K562 (cell line): ENCODE results near the gene CTSW. TPM values are rescaled to one million over a fixed set of nuclear protein-coding genes. Genes with fewer than 3 reads are reported as not detected.
A peak's percentile ranks its signal among the peaks of the same experiment; 100 is the strongest.

Experiments
- AFF4 ChIP-seq: sonication (generic); formaldehyde crosslinking; IDR thresholded peaks from 2 replicates; pipeline ENCODE4 v1.8.0; 2023; ENCODE audit warnings: mild to moderate bottlenecking, missing genetic modification reagents
- C11orf30 ChIP-seq: fragments of 450-650 bp; IDR thresholded peaks from 2 replicates; pipeline ENCODE4 v1.6.1; 2016; ENCODE audit warnings: low read depth, mild to moderate bottlenecking
- CUX1 ChIP-seq: fragments of 200-800 bp; sonication (Bioruptor generic); IDR thresholded peaks from 2 replicates; pipeline ENCODE4 v1.6.1; 2016; ENCODE audit warnings: missing genetic modification characterization, missing compliant biosample characterization
- GATAD2A ChIP-seq: fragments of 450-650 bp; IDR thresholded peaks from 2 replicates; pipeline ENCODE4 v1.6.1; 2017
- IRF1 ChIP-seq: sonication (generic); formaldehyde crosslinking; IDR thresholded peaks from 2 replicates; pipeline ENCODE4 v1.8.0; 2022; ENCODE audit warnings: missing genetic modification reagents, mild to moderate bottlenecking, borderline replicate concordance
- KLF1 ChIP-seq: fragments of 450-650 bp; IDR thresholded peaks from 2 replicates; pipeline ENCODE4 v1.6.1; 2016; ENCODE audit warnings: missing genetic modification characterization, missing compliant biosample characterization
- MLX ChIP-seq, 2 experiments: fragments of 450-650 bp in 1 of 2; sonication (generic) in 1 of 2; formaldehyde crosslinking; conservative IDR thresholded peaks; 2 replicates each; pipeline versions ENCODE4 v1.4.0 to v1.8.1; 2020 to 2022; ENCODE audit warnings: mild to moderate bottlenecking in 1 of 2, missing genetic modification reagents in 1 of 2
- RNF219 ChIP-seq: fragments of 250-450 bp; sonication (Bioruptor Pico); IDR thresholded peaks from 2 replicates; pipeline ENCODE4 v1.5.0; 2022; ENCODE audit warnings: mild to moderate bottlenecking
- STAT5B ChIP-seq: fragments of 250-450 bp; sonication (Bioruptor Pico); IDR thresholded peaks from 2 replicates; pipeline ENCODE4 v1.8.0; 2021; ENCODE audit warnings: mild to moderate bottlenecking, inconsistent platforms
- ZFP30 ChIP-seq: fragments of 250-450 bp; sonication (Bioruptor Pico); IDR thresholded peaks from 2 replicates; pipeline ENCODE4 v1.8.0; 2022; ENCODE audit warnings: moderate library complexity, mild to moderate bottlenecking, inconsistent platforms, borderline replicate concordance
- ZFPM2 ChIP-seq: fragments of 250-450 bp; sonication (Bioruptor Pico); IDR thresholded peaks from 2 replicates; pipeline ENCODE4 v1.5.1; 2022; ENCODE audit warnings: mild to moderate bottlenecking
- ZNF263 ChIP-seq: sonication (generic); formaldehyde crosslinking; IDR thresholded peaks from 2 replicates; pipeline ENCODE4 v1.8.0; 2022; ENCODE audit warnings: mild to moderate bottlenecking, missing genetic modification reagents, borderline replicate concordance
- polyA plus RNA-seq, 8 experiments: library from polyadenylated mRNA; depleted of rRNA in 4 of 8; stranded (reverse) in 5 of 8; unstranded in 3 of 8; fragments of >200 nt; fragmentation: Nextera tagmentation in 2 of 8; fragmentation: Illumina TruSeq in 1 of 8; extraction: Ambion mirVana in 2 of 8; extraction: Trizol in 1 of 8; gene quantifications; 2 replicates each; pipeline versions ENCODE4 v1.2.1 to v1.2.3, GENCODE V29; 2011 to 2014; ENCODE audit warnings: inconsistent platforms in 1 of 8, missing spikeins in 1 of 8
- total RNA-seq, 7 experiments: library from RNA; depleted of rRNA in 6 of 7; stranded (reverse); fragments of >200 nt in 6 of 7; fragmentation: Illumina TruSeq in 2 of 7; extraction: Trizol in 2 of 7; gene quantifications; 2 replicates each; pipeline versions ENCODE4 v1.2.1 to v1.2.3, GENCODE V29; 2011 to 2021; ENCODE audit warnings: low replicate concordance in 1 of 7

Gene CTSW
- total and polyA plus RNA-seq, 9 of the 15 experiments (the other 6 are each of a cell fraction or from before 2014, with no cell fraction given), result 0.04 TPM; not detected in 8

- peak; percentile 98 for TF ChIP-seq ZNF263 (CRISPR knock-in tag)
- TF ChIP-seq ZFPM2 (CRISPR knock-in tag), result no peak
- TF ChIP-seq CUX1 (CRISPR knock-in tag), result no peak
- TF ChIP-seq AFF4, result peak; percentile 96
- TF ChIP-seq C11orf30, result peak; percentile 93
- no peak for TF ChIP-seq STAT5B (CRISPR knock-in tag)
- TF ChIP-seq RNF219, result no peak
- TF ChIP-seq ZFP30 (CRISPR knock-in tag), result no peak
- TF ChIP-seq KLF1 (tag), result no peak
- 0 out of 2 replicates have a peak, but pooled peaks have one; percentile 37 for TF ChIP-seq GATAD2A
- no peak for TF ChIP-seq IRF1 (CRISPR knock-in tag)
- 0 out of 4 replicates have a peak, but pooled peaks of 1 of the 2 experiments have one; percentile 4 for TF ChIP-seq MLX (CRISPR knock-in tag; conservative IDR thresholded peaks at IDR 0.05)
Observed at GRCh38 chr11:65888163-65888814, 8.7 kb downstream of the CTSW start, which contains the start of gene FIBP (continued).
